IPS-15b (cell line): Measurements from ENCODE around the gene PPT2.
"Not testable (repeated sequence)": the region's sequence is repeated elsewhere in the genome, so short reads cannot be mapped to it uniquely, and the experiment has no call there.

Experiments
- H3K27me3 ChIP-seq: one replicate; pipeline ENCODE4 v1.6.1; 2013; ENCODE audit warnings: low read length; ENCODE audit not compliant: control insufficient read depth, insufficient read depth
- H3K36me3 ChIP-seq: one replicate; pipeline ENCODE4 v1.6.1; 2013; ENCODE audit warnings: low read length; ENCODE audit not compliant: control insufficient read depth, insufficient read depth
- H3K4me1 ChIP-seq: one replicate; pipeline ENCODE4 v1.6.1; 2013; ENCODE audit warnings: mild to moderate bottlenecking, low read length; ENCODE audit not compliant: control insufficient read depth, insufficient read depth
- H3K4me3 ChIP-seq: one replicate; pipeline ENCODE4 v1.5.1; 2013; ENCODE audit warnings: low read depth, low read length
- H3K9ac ChIP-seq: one replicate; pipeline ENCODE4 v1.6.1; 2013; ENCODE audit warnings: low read depth, mild to moderate bottlenecking, low read length
- H3K9me3 ChIP-seq: one replicate; pipeline ENCODE4 v1.6.1; 2013; ENCODE audit warnings: mild to moderate bottlenecking, low read length; ENCODE audit not compliant: control insufficient read depth, insufficient read depth

PPT2 gene

DNA sequence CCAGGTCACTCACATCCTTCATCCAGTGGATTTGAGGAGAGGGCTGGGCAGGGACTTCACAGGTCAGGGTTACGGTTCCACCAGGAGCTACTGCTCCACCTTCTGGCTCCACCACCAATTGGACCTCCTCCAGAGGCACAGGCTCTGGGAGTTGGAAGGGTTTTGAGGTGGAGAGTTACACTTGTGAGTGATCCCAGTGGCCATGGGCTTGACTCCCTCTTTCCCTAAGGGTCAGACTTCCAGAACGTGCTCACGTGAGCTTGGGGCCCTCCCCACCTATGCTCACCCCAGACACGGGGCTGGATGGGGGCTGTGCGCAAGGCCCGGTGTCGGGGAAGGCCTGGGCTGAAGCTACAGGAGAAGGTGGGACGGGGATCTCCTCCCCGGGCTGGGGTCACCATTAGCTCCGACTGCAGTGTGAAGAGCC, 28.6 kb downstream of the PPT2 start:
- Histone ChIP-seq H3K36me3 (peaks cover 32% of the 10 kb centered on the region), H3K4me1 (peaks cover 5% of the 10 kb centered on the region), H3K27me3 (no peaks in the 10 kb centered on the region), H3K9ac (no peak overlapping the region), H3K4me3 (no peak overlapping the region), H3K9me3 (no peaks in the 10 kb centered on the region)

DNA sequence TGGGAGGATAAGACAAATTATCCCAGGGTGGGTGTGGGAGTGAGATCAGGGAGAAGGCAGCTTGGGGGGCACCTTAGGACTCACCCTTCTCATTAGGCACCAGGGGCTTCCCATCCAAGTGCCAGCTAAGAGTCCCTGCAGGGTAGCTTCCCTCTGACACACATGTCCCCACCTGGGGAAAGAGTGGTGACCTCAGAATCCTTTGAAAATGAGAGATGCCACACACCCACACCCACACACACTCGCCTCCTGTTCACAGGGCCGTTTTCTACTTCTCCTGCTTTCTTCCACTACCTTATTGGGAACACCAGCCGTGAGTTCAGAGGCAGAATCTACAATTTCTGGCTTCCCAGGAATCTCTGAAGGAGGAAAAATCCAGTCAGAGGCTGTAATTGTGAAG, 29.1 kb downstream of the PPT2 start:
- H3K27me3 ChIP-seq = no peaks in the 10 kb centered on the region
- H3K9me3 ChIP-seq = no peaks in the 10 kb centered on the region
- no peak overlapping the region for H3K9ac ChIP-seq
- peaks cover 35% of the 10 kb centered on the region for H3K36me3 ChIP-seq
- no peak overlapping the region for H3K4me3 ChIP-seq
- peaks cover 5% of the 10 kb centered on the region for H3K4me1 ChIP-seq

DNA sequence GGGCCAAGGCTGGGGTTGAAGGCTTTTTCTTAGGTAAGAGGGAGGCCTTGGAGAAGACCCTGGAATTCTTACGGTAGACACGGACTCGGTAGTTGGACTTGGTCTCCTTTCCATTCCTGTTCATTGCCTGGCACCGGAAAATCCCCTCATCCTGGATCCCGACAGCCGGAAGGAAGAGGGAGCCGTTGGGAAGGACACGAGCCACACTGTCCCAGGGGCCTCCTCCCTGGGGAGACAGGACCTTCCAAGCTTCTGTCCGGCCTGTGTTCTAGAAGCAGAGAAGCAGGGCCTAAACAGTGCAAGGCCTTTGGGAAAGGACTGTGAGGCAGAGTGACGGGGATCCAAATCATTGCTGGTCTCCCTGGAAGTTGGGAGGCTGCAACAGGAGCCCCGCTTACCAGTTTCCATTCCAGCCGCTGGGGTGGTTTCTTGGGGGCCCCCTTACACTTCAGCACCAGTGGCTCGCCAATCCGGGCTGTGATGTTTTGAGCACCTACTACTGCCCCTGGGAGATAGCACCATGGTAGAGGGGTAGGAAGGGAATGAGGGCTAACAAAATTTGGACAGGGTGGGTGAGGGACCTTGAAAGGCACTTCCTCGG, 29.6 kb downstream of the PPT2 start:
- Histone ChIP-seq H3K27me3 (no peaks in the 10 kb centered on the region), H3K9me3 (no peaks in the 10 kb centered on the region), H3K4me1 (peaks cover 5% of the 10 kb centered on the region), H3K36me3 (peaks cover 35% of the 10 kb centered on the region), H3K4me3 (no peak overlapping the region), H3K9ac (no peak overlapping the region)

DNA sequence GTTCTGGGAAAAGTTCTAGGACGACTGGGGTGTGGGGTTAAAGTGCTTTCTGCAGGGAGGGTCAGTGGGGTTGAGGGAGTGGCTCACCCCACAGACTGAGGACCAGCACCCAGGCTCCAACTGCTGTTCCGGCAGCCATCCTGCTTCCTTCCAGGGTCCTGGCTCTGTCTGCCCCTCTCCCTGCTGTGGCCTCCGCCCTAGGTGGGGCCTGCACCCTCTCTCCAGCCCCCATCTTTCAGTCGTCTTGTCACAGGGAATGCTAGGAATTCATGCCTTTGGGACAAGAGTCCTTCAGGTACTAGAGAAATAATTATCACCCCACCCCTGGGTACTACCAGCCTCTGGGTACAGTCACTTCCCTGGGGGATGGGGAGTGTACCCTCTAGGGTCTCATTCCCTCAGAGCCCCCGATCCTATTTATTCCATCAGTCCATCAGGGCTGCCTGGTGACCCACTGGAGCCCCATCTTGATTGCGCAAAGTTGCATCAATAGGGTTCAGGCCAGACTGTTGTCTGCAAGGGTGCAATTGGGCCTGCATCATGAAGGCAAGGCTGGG, 30.2 kb downstream of the PPT2 start, which contains the start of gene AGER:
Gene AGER, minus strand, starts transcription at position 170 of the 557 bp plus-strand sequence. Its CDS starts 31 bp downstream, at position 139.
- Histone ChIP-seq H3K4me1 (peaks cover 6% of the 10 kb centered on the region), H3K9me3 (no peaks in the 10 kb centered on the region), H3K4me3 (no peak within 1 kb of the TSS), H3K36me3 (peaks cover 35% of the 10 kb centered on the region), H3K9ac (no peak within 1 kb of the TSS), H3K27me3 (no peaks in the 10 kb centered on the region)

DNA sequence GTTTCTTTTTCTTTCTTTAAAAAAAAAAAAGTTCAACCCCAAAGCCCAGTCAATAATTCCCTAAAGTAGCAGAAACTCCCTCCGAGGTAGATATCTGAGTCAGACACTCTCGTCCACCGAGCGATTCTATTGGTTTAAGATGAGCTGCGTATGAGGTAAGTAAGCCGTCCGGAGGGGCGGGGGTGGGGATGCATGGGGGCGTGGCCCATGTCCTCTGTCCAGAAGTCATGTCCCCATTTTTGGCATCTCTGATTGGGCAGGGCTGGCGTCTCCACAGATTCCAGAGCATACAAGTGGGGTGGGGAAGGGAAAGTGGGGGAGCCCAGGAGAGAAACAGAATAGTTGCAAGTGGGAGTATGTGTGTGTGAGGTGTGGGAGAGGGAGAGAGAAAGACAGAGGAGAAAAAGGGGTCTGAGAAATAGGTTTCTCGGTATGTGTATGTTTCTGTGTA, 31.8 kb downstream of the PPT2 start:
- H3K9ac ChIP-seq, H3K4me3 ChIP-seq, H3K4me1 ChIP-seq, H3K9me3 ChIP-seq, H3K27me3 ChIP-seq: not testable (repeated sequence)
- peaks cover 30% of the 10 kb centered on the region for H3K36me3 ChIP-seq

DNA sequence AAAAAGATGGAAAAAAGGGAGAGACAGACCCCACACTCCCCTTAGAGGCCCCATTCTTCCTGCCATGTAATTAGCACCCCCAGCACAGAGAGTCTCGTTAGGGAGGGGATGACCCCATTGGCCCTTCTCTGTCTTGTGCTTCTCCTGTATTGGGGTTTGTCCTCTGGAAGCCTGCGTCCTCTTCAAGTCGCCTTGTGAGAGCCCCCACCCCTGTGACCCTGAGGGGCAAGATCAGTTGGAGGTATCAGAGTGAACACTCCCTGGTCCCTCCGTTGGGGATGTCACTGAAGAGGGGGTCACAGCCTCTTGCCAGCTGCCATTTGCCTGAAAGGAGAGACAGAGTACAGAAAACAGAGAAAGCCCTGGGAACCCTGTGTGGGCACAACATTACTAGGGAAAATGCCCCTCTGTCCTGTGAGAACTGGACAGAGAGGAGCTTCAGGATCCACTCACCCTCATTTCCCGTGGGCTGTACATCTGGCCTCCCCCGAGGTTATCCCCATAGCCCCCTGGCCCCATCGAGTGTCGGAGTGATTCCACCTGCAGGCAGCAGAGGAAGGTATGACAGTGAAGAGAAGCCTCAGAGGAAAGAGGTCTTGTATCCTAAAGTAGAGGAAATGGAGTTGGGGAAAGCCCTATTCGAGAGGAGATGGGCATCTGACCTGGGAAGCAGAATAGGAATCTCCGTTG, 32.4 kb downstream of the PPT2 start:
- H3K4me1 ChIP-seq, H3K9ac ChIP-seq: not testable (repeated sequence)
- peaks cover 24% of the 10 kb centered on the region for H3K36me3 ChIP-seq

DNA sequence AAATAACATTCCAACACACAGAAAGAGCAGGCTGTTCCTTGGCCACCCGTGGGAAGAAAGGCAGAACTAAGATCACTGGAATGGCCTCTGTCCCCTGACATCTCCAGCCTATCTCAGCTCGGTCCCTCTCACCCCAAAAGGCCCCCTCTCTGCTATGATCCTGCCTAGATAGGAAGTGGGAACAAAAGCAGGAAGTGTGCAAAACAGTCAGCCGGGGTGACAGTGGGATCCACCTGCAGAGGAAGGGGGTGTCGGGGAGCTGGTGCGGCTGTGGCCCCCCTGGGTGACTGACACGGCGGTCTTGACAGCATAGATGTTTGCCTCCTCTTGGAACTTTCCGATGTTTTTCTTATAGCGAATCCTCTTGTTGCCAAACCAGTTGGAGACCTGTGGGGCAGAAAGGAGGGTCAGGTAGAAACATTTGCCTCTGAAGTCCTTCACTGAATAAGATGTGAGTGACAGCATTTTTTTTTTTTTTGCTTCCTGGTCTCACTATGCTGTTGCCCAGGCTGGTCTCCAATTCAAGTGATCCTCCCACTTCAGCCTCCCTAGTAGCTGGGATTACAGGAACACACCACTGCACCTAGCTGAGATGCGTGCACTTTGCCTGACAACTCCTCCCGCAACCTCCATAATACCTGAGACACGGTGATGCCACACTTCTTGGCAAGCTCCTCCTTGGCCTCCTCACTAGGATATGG, 33.2 kb downstream of the PPT2 start:
- Histone ChIP-seq H3K9ac (no peak overlapping the region), H3K27me3 (no peaks in the 10 kb centered on the region), H3K9me3 (no peaks in the 10 kb centered on the region), H3K36me3 (peaks cover 17% of the 10 kb centered on the region), H3K4me1 (peaks cover 5% of the 10 kb centered on the region), H3K4me3 (no peak overlapping the region)

More for the DNA sequence above, 32.4 kb downstream of the PPT2 start:
- not testable (repeated sequence) for H3K9me3 ChIP-seq, H3K27me3 ChIP-seq, H3K4me3 ChIP-seq

DNA sequence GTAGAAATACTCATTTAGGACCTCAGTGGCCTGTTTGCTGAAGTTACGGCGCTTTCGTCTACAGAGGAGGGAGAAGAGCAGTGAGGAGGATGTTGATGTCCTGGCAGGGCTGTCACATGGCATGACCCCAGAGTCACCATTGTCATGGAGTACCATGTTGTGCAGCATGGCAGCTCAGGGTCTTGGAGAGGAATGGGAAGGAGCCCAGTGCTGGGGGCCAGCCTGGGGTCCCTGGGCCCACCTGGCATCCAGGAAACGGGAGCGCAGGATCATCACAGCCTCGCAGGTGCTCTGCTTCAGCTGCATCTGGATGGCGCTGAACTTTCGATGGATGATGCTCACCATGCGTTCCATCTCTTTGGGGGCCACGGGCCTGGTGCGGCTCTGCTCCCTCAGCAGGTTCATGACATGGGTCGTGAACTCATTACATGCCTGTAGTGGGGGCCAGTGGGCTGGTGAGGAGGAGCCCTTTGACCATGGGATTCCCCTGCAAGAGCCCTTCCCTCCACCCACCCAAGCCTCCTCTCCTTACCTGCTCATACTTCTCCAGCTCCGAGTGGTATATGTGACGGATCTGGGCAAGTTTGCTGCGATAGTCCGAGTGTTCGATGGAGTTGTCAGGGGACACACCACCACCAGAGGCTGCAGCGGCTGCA, 33.9 kb downstream of the PPT2 start:
- H3K9ac ChIP-seq, H3K4me1 ChIP-seq, H3K4me3 ChIP-seq, H3K27me3 ChIP-seq, H3K9me3 ChIP-seq: not testable (repeated sequence)
- peaks cover 11% of the 10 kb centered on the region for H3K36me3 ChIP-seq

DNA sequence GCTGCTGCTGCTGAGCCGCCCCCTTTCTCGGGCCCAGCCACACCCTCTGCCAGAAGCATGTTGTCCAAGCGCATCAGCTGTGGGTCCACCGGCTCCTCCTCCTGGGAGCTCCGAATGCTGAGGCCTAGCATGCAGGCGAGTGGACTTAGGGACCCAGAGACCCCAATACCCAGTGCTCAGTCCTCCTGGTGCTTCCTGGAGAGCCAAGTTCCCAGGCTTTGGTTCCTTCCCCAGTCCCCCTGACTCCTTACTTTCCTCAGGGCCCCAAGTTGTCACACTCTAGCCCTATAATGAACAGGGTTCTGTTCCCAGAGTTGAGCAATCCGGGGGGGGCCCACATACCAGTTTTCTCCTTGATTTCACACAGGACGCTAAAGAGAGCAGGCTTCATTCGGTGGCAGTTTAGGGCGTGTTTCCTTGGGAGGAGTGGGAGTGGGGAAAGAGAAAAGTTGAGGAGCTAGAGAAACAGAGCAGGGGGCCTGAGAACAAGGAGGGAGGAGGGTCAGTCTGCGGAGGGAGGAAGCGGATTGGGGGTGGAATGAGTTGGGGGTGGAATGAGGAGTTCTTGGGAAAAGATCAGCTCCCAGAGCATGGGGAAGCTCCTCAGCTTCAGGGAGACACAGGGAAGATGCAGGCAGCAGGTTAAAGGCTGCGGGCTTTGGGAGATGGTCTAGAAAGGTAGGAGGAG, 34.6 kb downstream of the PPT2 start:
- Histone ChIP-seq H3K27me3 (no peaks in the 10 kb centered on the region), H3K4me3 (peak overlapping the region; percentile 48), H3K9me3 (no peaks in the 10 kb centered on the region), H3K9ac (peak overlapping the region; percentile 68), H3K36me3 (peaks cover 9% of the 10 kb centered on the region), H3K4me1 (peaks cover 5% of the 10 kb centered on the region)

DNA sequence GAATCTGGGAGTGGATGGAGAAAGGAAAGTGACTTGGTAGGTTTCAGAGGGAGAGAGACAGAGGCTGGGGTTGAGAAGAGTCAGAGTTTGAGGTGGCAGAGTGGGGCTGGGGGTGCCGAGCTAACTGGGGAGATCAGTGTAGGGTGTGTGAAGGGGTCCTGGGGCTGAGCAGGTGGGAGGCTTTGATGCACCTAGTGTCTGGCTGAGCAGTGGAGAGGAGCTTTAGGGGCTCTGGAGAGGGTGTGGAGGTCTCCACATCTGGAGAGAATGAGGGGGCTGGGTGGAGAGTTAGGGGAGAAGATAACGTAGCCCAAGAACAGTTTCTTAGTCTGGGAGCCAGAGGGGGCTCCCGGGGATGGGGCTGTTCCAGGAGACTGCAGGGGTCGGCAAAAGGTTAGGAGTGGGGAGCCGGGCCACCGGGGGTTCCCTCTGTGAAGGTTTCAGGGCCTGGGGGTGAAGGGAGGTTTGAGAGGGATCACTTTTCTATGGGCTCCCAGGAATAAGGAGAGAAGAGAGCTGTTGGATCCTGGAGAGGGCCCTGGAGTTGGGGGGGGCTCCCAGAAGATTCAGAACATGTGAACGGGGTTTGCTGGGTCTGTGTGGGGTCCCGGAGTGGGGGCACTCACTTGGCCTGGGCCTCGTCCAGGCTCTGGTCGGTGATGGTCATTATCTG, 35.3 kb downstream of the PPT2 start:
- peaks cover 5% of the 10 kb centered on the region for H3K4me1 ChIP-seq
- H3K9ac ChIP-seq = peak overlapping the region; percentile 68

DNA sequence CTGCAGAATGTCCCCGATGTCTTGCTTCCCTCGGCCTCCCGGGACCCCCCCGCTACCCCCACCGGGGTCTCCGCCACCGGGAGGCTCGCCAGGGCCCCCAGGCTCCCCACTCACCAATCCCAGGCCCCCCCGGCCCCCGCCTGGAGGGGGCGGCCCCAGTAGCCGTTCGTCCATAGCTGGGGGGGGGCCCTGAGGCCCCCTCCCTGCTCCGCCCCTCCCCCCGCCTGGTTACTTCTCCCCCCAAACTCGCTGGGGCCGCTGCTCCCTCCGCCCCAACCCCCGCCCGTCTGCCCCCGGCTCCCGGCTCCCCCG, 35.8 kb downstream of the PPT2 start:
- H3K36me3 ChIP-seq = peaks cover 9% of the 10 kb centered on the region
- no peaks in the 10 kb centered on the region for H3K27me3 ChIP-seq
- H3K4me3 ChIP-seq = peak overlapping the region; percentile 48
- H3K9ac ChIP-seq = peak overlapping the region; percentile 68
- H3K9me3 ChIP-seq = no peaks in the 10 kb centered on the region
- peaks cover 8% of the 10 kb centered on the region for H3K4me1 ChIP-seq

More for the DNA sequence above, 35.3 kb downstream of the PPT2 start:
- Histone ChIP-seq H3K9me3 (no peaks in the 10 kb centered on the region), H3K4me3 (peak overlapping the region; percentile 48), H3K36me3 (peaks cover 9% of the 10 kb centered on the region), H3K27me3 (no peaks in the 10 kb centered on the region)
